Measurements from ENCODE around the gene IDH3A.
"Not testable (repeated sequence)": the region's sequence is repeated elsewhere in the genome, so short reads cannot be mapped to it uniquely, and the experiment has no call there.

The IDH3A gene

DNA sequence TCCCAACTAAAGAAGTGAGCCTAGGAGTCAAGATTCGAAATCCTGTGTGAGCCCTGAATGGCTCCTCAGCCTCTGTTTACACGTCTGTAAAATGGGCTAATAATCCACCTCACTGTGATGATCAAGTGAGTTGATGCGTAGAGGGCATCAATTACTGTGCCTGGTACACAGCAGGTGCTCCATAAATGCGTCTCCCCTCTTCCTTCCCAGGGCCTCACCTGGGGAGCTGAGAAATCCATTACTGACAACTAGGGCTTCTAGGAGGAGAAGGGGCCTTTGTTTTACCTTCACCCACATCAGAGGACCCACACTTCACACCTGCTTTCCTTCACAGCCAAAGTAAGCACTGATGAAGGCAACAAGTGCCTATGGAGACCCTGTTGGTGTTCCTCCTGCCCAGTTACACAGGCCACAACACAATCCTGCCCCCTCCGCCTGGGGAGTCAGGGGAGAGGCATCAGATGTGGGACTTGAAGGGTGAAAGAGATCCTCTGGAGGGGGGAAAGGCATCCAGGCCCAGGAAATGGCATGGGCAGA lies 19.3 kb upstream of the IDH3A start:
- DNase-seq = no peak

DNA sequence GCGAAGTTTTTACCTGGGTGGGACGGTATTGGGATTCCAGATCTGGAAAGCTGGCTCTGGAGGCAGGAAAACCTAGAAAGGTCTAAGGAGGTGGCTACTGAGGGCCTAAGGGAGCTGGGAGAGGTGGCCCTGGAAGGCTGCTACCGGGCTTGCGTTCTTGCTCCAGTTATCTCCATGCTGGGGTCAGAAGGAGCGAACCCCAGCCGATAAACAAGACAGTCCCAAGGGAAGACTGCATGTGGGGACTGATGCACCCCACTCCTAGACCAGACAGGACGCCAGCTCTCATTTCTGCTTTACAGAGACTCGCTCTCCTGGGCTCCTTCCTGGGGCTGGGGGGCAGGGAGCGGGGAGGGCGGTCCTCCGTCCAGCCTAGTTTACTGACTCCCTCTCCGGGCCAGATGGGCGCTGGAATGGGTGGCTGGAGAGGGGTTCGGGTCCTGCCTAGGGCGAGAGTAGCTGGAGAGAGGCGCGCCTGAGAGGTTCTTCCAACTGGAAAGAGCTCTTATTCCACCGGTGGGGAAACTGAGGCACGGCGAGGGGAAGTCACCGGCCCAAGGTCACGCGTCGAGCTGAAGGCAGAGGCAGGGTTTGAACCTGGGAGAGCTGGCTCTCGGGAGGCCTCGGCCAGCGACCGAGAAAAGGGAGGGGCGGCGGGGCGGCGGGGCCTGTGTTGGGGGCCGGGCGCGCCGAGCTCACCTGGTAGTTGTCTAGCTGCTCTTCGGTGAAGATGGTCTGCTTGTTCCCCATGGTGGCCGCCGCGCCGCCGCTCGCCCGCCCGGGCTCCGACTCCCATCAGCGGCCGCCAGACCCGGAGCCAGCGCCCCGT lies 18.5 kb upstream of the IDH3A start:
- peak; percentile 77 for DNase-seq

GRCh38 chr15:78131295-78132061 lies 17.7 kb upstream of the IDH3A start, which contains the start of gene CIB2:
Gene CIB2, minus strand, starts transcription at chr15:78131445. Its CDS starts 230 bp downstream, at chr15:78131215.
- DNase-seq = peak; percentile 77

- DNase-seq = peak; percentile 48
Measured at GRCh38 chr15:78133801-78134200, 15.4 kb upstream of the IDH3A start.

DNA sequence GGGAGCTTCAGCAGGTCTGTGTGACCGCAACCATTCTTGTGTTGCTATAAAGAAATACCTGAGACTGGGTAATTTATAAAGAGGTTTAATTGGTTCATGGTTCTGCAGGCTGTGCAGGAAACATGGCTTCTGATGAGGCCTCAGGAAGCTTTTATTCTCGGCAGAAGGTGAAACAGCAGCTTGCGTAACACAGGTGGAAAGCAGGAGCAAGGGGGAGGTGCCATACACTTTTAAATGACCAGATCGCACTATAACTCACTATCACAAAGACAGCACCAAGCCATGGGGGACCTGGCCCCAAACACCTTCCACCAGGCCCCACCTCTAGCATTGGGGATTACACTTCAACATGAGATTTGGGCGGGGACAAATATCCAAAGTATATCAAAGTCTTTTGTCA lies 9.6 kb upstream of the IDH3A start:
- DNase-seq = no peak

DNA sequence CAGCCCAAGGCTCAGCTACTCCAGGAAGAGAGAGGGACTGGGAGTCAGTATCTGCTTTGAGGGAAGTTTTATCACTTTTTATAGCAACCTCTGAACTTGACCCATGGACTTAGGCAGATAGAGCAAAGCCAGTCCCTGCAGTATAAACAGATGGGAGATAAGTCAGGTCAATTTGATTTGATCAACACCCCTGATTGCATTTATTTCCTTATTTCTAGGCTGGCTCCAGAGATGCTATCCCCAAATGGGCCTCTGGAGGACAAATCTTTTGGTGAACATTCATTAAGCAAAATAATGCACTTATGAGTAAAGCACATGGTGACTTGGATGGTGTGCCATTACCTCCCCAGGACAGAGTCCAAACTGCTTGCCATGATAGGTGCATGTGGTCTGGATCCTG lies 8.9 kb upstream of the IDH3A start:
- no peak for DNase-seq

DNA sequence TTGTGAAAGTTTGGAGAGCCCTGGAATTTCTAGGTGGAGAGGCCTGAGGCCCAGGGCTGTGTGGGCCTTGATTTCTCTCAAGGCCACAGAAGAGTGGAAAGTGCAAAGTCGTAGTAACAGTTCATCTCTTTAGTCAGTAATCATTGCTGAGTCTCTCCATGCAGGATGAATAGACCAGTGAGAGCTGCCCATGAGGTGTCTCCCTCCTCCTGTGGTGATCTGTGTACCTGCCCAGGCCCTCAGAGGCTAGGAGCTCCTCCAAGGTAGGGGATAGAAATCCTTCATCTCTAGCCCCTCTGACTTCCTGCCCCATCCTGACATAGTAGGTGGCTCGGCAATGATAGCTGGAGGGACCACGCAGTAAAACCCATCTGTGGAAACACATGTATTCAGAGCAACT lies 6.8 kb upstream of the IDH3A start:
- no peak for DNase-seq

GRCh38 chr15:78146425-78147154 lies 2.6 kb upstream of the IDH3A start:
- no peak for DNase-seq

DNA sequence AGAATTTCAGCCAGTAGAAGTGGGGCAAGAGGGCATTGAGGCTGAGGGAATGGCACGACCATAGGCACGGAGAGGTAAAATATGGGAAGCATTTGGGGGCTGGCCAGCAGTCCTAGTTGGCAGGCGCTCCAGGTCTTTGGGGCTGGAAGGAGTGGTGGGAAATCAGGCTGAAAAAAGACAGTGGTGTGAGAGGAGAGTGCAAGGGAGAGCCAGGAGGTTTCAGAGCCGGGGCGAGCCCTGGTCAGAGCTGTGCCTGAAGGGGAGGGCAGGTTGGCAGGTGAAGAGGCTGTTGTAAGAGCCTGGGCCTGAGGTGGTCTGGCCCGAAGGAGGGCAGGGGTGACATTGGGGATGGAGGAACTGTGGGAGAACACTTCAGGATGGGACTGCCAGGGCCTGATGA lies 1.6 kb upstream of the IDH3A start:
- no peak for DNase-seq

GRCh38 chr15:78148392-78149067 lies 632 bp upstream of the IDH3A start:
- peak; percentile 40 for DNase-seq

DNA sequence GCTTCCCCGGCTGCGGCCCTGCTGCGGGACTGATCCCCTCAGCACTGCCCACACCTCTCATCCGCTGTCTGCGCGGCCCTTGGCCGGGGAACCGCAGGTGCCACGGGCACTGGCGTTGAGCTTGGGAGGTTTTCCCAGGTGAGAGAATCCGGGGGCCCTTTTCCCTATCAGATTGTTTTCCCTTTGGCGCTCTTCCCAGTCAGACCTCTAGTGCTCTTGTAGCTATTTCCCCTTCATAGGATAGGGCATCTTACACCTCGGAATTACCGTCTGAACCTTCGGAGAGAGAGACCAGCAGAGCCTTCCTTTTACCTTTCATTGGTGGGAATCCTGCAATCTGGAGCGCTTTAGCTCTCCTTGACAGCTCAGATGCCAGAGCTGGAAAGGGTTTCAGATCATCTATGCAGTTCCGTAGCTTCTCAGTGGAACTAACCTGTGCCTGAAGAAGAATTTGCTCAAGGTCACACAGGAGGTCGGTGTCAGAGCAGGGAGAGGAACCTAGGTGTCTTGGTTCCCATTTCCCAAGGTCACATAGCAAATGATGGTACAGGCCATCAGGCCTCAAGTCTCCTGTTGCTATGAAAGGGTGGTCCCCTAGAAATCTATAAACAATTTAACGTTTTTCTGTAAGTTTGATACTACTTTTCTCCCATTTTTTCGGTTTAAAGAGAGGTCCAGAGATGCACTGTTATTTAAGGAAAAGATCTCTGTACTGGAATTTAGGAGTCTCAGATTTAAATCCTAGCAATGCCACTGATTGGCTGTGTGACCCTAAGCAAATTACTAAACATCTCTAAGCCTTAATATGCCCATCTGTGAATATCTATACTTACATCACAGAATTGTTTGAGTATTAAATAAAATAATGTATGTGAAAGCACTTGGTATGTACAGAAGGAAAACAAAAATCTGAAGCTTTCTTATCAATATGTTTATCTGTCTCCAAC lies 916 bp downstream of the IDH3A start:
- peak; percentile 69 for DNase-seq

DNA sequence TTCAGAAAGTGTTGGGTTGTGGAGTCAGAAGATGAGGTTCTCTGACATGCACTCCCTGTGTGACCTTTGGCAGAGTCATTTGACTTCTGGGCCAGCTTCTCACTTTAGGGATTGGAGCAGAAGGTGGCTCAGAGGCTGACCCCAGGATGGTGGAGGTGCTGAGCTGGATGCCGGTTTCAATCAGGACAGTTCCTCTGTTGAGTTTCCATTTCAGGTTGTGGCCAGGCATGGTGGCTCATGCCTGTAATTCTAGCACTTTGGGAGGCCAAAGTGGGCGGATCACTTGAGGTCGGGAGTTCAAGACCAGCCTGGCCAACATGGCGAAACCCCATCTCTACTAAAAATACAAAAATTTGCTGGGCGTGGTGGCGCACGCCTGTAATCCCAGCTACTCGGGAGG lies 1.9 kb downstream of the IDH3A start:
- not testable (repeated sequence) for DNase-seq

GRCh38 chr15:78154955-78155354 lies 5.8 kb downstream of the IDH3A start:
- DNase-seq = no peak

DNA sequence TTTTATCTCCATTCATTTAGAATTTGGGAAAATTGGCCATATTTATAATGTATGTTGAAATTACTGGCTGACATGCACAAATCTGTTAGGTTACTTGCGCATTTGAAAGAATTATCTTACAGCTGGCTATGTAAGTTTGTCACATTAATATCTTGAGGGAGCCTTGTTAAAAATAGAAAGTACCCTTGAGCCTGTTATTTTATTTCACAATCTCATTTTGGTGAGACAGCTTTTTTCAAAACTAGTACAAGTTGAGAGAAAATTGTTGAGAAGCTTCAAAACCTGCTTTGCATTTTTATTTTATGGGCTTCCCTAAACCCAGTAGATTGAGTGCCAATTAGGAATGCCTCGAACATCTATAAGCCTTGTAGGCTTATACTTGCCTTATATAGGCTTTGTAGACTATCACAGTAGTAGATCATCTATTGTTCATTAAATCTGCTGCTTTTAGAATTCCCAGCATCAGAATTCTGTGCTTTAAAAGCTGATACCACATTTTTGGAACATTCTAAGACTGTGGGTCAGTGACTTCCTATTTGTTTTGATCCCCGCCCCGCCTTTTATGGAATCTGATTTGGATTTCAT lies 6.3 kb downstream of the IDH3A start:
- DNase-seq = no peak

- no peak for DNase-seq
Measured at GRCh38 chr15:78156653-78157052, 7.5 kb downstream of the IDH3A start.

GRCh38 chr15:78157203-78157602 lies 8.0 kb downstream of the IDH3A start:
- no peak for DNase-seq

DNA sequence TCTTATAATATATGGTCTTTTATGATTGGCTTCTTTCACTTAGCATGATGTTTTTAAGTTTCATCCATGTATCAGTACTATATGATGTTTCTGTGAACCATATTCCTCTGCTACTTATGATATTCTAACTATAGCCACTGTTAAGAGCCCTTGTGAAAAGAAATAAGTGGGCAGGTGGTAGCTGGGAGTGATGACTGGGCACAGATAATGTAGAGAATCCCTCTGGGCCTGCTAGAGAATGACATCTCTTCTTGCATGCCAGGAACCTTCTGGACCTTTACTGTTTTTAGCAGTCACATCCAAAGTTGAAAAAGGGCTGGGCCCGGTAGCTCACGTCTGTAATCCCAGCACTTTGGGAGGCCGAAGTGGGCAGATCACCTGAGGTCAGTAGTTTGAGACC lies 10.2 kb downstream of the IDH3A start:
- DNase-seq = no peak

DNA sequence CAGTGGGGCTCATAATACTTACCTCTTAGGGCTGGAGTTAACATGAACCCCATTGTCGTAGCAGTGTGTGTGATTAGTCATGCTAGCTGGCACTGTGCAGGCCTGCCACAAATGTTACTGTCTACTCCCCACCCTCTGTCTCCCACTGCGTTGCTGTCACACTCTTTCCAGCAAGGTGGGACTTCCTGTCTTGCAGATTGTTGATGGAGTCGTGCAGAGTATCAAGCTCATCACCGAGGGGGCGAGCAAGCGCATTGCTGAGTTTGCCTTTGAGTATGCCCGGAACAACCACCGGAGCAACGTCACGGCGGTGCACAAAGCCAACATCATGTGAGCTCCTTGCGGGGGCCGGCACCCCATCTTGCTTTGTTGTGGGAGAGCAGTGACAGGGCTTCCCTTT lies 12.9 kb downstream of the IDH3A start:
- no peak for DNase-seq

DNA sequence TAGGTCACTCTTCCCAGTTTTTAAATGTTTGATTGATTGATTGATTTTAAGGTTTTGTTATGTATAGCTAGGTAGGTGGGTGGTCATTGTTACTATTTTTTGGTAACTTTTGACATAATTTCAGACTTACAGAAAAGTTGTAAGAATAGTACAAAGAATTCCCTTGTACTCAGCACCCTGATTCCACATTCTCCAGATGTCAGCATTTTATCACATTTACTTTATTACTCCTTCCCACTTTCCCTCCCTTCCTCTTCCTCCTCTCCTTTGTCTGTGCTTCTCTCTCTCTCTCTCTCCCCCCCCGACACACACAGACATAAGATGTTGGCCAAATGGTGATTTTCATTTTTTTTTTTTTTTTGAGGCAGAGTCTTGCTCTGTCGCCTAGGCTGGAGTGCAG lies 14.8 kb downstream of the IDH3A start:
- no peak for DNase-seq

GRCh38 chr15:78167227-78167888 lies 18.2 kb downstream of the IDH3A start:
- DNase-seq = peak; percentile 80
